Pulmonary artery endothelial cell (primary cell): ENCODE data around the gene CYTH2. TPM values are rescaled to one million over a fixed set of nuclear protein-coding genes. Genes with fewer than 3 reads are reported as not detected.

Experiments used
- DNase-seq: peaks from one replicate; pipeline ENCODE4 v3.0.0-alpha.2; 2011; ENCODE audit warnings: low read depth, low spot score
- total RNA-seq: library from RNA; depleted of rRNA; stranded (reverse); fragments of >200 nt; gene quantifications from 2 replicates; pipeline ENCODE4 v1.2.3, GENCODE V29; 2014

CYTH2 gene
- total RNA-seq, 1 donor from 2014 or later, result 58.2 TPM

DNA sequence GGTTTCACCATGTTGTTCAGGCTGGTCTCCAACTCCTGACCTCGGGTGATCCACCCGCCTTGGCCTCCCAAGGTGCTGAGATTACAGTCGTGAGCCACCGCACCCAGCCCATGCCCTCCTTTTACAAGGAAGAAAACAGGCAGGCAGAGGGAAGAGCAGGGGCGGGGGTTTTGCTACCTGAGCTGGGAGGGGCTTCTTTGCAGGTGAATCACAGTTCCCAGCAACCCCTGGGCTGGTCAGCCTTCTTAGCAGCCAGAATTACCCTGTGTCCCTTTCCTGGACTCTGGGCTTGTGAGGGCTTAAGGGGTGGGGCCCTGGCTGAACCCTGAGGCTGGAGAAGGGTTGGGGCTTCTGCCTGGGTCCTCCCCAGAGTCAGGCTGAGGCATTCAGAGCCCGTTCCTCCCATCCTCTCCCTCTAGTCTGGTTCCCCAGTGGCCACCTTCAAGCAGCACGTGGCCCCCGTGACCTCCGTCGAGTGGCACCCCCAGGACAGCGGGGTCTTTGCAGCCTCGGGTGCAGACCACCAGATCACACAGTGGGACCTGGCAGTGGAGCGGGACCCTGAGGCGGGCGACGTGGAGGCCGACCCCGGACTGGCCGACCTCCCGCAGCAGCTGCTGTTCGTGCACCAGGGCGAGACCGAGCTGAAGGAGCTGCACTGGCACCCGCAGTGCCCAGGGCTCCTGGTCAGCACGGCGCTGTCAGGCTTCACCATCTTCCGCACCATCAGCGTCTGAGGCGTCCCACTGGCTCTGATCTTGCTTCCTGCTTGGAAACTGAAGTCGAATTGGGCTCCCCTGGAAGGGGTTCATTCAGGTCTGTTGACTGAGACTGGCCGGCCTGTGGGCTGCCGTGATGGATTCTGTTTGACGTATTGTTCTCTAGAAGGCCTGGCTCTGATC lies 16.6 kb upstream of the CYTH2 start:
- no peak for DNase-seq

DNA sequence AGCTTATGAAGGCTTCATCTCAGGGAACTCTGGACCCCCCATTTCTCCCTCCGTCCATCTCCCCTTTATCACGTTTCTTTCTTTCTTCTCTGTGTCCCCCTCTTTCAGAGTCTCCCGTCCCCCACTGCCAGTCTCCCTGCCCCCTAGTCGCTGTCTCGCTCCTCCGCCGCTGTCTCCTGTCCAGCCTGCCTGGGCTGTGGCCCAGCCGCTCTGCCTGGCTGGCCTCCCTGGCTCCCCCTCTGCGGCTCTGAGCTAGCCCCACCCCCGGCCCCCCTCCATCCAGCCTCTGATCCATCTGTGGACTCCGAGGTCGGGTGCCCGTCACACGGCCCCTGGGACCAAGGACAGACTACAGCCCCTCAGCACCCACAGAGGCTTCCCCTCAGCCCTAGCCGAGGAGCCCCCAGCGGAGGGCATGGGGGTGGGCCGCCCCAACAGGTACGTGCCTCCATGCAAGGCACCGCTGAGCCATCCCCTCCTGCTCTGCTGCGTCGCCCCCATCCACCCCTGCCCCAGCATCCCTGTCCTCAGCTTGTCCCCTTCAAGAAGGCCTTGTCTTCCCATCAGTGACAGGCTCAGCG lies 14.9 kb upstream of the CYTH2 start:
- DNase-seq, result no peak

DNA sequence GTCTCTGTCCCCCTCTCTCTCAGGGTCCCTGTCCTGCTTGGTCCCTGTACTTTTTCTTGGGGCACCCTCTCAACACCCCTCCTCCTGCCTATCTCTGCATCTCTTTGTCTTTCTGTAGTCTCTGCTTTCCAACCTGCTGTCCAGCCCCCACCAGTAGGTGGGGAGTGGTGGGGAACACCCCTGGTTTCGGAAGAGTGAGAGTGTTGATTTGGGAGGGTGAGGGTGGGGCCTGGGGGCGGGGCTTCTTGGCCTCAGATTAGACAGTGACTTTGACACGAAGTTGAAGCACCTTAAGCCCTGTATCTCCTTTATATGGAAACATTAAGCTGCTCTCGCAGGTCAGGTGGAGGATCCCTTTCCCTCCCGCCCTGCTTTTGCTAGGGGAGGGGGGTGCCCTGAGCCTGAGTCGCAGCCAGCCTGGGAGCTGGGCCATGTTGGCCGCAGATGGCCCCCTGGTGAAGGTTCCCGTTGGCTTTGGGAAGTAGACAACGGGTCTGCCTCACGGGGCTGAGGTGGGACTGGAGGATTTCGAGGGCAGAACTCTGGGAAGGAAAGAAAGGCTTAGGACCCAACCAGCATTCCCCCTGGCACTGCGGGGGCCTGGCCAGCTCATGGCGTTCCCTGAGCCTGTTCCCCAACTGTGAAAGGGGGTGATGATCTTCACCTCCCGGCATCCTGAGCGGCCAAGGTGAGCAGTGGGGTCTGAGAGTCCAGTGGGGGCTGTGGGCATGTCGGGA lies 13.8 kb upstream of the CYTH2 start, which contains the start of gene KCNJ14:
TSS of gene KCNJ14 (plus strand) at position 404 of the 737 bp plus-strand sequence. CDS start 6,151 bp downstream, outside the sequence.
- no peak for DNase-seq

DNA sequence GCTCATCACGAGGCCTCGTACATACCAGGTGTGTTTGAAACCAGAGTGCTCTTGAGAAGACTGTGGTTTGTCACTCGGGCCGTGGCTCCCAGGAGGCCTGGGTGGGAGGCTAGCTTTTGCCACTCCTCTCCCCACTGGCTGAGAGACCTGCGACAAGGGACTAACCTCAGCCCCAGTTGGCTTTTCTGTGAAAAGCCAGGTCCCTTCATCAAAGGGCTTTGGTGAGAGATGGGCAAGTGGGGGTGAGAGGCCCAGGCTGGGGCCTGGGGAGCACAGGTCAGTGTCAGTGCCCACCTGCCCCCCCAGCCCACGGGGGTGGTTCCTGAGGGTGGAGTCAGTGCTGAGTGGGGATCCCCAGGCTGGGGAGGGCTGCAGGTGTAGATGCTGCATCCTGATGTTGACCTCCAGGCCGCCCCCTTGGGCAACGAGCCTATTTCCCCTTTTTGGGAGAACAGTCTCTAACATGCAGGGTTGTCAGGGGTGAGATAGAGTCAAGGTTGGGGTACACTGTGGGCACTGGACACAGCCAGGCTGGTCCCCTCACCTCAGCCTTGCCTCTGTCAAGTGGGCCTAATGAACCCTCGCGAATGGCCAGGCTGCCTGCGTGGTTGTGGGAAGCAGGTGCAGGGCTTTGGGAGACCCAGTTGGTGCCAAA lies 13.1 kb upstream of the CYTH2 start:
- DNase-seq, result no peak

DNA sequence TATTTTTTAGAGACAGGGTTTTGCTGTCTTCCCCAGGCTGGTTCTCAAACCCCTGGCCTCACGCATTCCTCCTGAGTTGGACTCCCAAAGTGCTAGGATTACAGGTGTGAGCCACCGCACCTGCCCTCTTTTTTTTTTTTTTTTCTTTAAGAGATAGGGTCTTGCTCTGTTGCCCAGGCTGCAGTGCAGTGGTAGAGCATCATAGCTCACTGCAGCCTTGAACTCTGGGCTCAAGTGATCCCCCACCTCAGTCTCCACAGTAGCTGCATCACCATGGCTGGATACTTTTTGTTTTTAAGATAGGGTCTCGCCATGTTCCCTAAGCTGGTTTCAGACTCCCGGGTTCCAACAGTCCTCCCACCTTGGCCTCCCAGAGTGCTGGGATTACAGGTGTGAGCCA lies 12.3 kb upstream of the CYTH2 start:
- DNase-seq, result no peak

DNA sequence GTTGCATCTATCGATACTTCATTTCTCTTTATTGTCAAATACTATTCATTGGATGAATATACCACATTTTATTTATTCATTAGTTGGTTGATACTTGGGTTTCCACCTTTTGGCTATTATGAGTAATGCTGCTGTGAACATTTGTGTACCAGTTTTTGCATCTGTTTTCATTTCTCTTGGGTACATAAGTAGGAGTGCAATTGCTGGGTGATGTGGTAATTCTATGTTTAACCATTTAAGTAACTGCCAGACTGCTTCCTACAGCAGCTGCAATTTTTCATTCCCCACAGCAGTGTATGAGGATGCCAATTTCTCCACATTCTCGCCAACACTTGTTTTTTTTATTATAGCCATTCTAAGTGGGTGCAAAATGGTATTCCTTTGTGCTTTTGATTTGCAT lies 11.2 kb upstream of the CYTH2 start:
- DNase-seq, result no peak

DNA sequence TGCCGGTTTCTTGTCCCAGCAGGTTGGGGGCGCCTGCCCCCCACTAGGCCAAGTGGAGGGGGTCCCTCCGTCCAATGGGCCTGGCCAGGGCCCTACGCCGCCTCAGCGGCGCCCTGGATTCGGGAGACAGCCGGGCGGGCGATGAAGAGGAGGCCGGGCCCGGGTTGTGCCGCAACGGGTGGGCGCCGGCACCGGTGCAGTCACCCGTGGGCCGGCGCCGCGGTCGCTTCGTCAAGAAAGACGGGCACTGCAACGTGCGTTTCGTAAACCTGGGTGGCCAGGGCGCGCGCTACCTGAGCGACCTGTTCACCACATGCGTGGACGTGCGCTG lies 7.6 kb upstream of the CYTH2 start:
- no peak for DNase-seq

DNA sequence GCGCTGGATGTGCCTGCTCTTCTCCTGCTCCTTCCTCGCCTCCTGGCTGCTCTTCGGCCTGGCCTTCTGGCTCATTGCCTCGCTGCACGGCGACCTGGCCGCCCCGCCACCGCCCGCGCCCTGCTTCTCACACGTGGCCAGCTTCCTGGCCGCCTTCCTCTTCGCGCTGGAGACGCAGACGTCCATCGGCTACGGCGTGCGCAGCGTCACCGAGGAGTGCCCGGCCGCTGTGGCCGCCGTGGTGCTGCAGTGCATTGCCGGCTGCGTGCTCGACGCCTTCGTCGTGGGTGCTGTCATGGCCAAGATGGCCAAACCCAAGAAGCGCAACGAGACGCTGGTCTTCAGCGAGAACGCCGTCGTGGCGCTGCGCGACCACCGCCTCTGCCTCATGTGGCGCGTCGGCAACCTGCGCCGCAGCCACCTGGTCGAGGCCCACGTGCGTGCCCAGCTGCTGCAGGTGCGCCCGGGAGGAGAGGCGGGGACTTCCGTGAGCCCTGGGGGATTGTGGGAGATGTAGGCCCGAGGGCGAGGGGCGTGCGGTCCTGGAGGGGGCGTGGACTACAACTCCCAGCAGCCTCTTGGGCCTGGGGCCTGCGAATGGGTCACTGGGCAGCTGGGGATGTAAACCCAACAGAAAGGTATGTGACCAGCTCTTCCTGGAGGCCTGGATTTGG lies 7.0 kb upstream of the CYTH2 start:
- DNase-seq, result no peak

DNA sequence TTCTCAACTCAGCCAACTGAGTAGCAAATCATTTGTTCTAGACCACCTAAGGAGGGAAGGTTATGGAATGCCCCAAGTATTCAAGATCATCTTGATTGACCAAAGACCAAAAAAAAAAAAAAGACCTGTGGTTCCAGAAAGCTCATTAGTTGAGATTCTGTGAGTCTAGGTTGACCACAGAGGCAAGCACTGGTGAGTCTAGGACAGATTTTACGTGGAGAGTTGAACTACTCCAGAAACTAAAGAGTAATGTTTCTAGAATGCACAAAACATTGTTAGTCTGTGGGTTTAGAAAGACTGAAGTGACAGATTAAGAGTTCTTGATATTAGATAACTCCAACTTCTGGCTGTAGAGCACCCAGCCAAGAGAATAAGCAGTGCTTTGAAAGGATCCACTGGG lies 4.0 kb upstream of the CYTH2 start:
- DNase-seq, result no peak

DNA sequence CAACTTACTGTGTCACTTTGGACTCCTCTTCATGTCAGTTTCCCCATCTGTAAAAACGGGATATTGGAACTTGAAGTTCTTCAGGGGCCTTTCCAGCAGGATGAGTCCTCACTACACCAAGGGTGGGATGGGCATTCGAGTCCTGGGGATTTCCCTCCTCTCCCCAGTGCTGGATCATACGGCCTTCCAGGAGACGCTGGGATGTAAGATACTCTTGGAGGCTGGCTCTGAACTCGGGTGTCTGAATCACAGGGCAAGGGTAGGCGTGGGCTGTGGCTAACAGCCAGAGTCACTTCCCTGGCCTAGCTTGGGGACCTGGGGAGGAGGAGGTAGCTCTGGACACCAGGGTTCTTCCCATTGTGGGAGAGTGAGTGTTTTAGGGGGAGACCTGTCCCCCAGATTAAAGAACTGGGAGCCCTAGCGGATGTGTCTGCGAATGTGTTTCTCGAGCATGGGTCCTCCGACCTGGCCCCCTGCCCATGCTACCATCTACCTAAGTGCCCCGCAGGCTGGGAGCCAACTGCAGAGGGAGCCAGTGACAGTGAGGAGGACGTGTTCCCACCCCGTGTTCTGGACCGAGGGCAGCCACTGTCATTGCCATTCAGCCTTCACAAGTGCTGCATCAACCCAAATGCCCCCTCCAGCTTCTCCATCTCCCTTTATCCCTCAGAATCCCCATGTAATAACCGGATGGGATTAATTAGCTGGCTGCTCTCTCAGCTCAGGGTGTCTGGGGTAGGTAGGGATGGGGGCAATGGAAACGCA lies 2.4 kb upstream of the CYTH2 start:
- DNase-seq, result no peak

DNA sequence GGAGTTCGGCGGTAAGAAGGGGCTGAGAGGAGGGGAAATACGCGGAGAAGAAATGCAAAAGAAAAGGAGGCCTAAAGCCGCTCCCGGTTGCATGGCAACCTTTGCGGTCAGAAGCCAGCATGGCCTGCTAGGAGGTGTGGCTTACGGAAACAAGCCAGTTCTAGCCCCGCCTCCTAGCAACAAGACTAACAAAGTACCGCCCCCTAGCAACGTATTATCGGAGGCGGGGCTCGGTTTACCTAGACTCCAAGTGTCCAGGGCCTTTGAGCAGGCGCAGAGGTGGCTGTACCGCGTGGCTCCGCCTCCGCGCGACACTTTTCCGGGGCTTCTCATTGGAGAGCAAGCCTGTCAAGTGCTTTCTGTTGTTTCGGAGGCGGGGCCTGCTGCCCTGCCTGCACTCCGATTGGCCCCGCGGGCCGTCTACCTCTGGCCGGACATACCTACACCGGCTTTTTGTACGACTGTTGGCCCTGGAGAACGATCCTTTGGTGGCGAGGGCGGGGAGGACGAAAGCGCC lies 339 bp upstream of the CYTH2 start:
- peak; percentile 99 for DNase-seq

DNA sequence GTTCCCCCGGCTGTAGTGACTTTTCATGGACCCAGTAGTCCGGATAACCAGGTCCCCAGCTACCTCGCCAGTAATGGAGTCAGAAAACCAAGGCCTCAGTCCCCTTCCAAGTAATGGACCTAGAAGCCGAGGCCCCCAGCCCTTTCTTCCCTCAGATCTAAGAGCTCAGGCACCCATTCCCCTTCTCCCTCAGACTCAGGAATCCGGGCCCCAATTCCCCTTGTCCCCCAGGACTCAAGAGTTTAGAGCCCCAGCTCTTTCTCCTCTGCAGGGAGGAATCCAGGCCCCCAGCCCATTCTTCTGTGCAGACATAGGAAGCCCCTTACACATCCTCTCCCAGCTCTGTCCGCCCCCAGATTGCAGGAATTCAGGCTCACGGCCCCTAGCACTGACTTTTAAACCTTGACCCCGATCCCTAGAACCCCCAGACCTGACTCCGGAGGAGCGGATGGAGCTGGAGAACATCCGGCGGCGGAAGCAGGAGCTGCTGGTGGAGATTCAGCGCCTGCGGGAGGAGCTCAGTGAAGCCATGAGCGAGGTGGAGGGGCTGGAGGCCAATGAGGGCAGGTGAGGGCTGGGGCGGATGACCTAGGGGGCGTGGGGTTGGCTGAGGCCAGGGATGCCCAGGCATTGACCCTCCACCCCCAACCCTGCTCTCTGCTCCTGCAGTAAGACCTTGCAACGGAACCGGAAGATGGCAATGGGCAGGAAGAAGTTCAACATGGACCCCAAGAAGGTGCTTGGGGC lies 938 bp downstream of the CYTH2 start:
- DNase-seq, result no peak

DNA sequence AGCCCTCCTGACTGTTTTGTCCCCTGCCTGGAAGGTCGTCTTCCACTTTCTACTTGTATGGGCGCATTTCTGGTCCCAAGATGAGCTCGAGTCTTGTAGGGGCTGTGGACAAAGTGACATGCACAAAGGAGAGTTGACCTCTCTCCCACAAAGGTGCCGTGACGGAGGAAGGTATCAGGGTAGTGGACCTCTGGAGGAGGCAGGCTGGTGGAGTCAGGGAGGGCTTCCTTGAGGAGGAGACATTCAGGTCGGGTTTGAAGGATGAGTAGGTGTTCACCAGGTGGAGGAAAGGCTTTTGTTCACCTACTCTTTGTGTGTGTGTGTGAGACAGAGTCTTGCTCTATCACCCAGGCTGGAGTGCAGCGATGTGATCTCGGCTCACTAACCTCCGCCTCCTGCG lies 1.7 kb downstream of the CYTH2 start:
- DNase-seq, result no peak

DNA sequence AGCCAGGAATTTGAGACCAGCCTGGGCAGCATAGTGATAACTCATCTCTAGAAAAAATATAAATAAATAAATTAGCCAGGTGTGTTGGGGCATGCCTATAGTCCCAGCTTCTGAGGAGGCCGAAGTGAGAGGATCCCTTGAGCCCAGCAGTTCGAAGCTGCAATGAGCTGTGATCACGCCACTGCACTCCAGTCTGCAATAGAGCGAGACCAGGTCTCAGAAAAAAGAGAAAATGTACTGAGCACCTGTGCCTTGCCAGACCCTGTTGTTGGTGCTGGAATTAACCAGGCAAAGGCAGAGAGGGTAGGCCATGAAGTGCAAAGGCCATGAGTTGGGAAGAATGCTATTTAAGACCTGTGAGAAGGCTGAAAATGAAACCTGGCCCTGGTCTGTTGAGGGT lies 2.7 kb downstream of the CYTH2 start:
- no peak for DNase-seq

DNA sequence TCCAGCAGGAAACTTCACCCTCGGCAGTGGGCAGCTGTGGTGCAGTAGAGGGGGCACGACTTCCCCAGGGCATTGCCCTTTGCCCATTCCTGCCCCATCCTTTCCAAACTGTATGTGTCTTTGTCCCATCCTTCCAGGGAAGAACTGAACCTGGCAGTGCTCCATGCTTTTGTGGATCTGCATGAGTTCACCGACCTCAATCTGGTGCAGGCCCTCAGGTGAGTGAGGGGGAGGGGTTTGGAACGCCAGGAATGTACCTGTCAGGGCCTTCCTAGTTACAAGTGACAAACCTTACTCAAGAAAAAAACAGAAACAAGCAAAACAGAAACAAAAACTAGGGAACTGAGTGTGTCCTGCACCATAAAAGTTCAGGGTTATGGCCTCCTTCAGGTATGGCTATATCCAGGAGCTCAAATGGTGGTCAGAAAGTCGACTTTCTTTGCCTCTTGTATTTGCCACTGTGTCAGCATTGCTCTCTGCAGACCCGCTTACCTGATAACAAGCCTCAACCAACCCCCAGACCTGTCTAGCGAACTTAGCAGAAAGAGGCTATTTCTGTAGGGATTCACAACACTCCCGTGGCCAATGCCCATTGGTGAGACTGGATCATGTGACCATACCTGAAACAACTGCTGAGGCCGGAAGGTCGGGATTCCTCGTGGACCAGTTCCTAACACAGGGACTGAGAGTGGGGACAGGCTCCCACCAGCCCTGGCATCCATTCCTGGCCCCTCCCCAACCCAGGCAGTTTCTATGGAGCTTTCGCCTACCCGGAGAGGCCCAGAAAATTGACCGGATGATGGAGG lies 4.2 kb downstream of the CYTH2 start:
- DNase-seq, result no peak

DNA sequence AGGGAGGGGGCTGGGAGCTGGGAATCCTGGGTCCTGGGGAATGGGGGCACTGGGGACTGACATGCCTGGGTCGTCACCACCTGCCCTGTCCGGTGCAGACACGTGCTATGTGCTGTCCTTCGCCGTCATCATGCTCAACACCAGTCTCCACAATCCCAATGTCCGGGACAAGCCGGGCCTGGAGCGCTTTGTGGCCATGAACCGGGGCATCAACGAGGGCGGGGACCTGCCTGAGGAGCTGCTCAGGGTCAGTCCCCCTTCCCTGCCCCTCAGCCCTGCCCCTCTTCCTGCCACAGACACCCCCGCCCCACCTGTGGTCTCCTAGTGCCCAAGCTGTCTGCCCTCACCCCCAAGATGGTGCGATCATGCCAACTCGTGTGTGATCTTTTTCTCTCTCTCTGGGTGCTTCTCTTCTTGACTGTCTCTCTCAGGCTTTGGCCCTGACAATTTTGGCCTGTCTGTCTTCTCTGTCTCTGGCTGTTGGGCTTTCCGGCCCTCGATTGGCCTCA lies 5.0 kb downstream of the CYTH2 start:
- no peak for DNase-seq

DNA sequence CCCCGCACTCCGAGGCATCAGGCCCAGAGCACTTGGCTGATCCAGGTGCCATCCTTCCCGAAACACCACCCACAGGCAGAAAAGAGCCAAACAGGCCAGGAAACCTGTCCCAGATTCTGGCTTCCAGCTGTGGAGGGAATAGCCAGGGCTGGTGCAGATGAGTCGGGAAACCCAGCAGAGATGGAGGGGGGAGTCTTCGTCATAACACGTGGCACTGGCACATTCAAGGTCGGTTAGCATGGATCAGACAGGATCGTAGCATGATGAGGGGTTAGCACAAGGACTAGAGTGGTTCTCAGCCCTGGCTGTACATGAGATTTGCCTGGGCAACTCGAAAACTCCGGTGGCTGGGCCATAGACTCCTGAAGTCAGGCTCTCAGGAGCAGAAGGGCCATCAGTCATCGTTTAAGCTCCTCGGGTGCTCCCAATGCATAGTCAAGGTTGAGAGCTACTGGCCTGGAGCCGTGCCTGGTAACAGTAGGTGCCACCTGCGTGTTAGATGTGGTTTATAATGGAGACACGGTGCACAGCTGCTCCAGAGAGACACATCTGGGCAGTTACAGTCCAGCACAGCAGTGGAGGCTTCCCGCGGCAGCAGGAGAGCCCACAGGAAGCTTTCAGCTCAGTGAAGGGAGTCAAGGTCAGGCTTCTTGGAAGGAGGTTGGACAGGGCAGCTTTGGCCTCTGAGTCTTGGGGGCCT lies 6.3 kb downstream of the CYTH2 start:
- DNase-seq, result no peak

DNA sequence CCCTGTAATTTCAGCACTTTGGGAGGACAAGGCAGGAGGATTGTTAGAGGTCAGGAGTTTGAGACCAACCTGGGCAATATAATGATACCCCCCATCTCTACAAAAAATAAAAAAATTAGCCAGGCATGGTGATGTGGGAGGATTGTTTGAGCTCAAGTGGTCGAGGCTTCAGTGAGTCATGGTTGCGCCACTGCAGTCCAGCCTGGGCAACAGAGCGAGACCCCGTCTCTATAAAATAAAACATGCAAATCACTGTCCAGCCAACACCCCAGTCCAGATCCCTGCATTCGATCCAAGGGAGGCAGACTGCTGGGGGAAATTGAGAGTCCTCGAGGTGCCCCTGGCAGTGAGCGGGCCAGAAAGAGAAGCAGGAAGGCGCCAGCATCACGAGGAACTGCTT lies 7.0 kb downstream of the CYTH2 start:
- DNase-seq, result no peak
